ENCODE data around the gene F5. TPM values are rescaled to one million over a fixed set of nuclear protein-coding genes. Genes with fewer than 3 reads are reported as not detected.

F5 gene
- total and polyA plus RNA-seq, 4 experiments from 2014 or later = 1.4 to 6.1 (median 4.1) TPM

DNA sequence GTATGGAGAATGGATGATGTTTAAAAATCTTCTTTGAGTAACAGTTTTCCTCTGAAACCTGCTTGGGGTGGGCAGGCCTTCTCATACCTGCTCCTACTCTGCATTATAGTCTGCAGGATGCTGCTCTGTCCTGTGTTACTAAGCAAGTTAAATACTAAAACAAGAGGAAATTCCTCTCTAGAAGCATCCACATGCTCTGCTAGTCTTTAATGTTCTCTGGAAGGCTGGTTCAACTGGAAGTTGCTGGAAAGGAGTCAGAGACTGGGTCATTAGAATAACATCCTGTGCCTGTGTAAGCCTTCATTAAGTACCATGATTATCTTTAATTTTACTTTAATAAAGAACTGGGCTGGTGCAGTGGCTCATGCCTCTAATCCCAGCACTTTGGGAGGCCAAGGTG, 37.8 kb upstream of the F5 start:
- CTCF ChIA-PET (ENCODE audit: partially characterized antibody) = no interaction called here
- H3K27me3 ChIP-seq (ENCODE audit: insufficient read depth, low read length) = no peaks in the 10 kb centered on the region
- no peak for DNase-seq
- Mint-ChIP-seq H3K27ac (peak overlapping the region in 2 of 7 donors; percentile 33 to 44), H3K36me3 (no peaks in the 10 kb centered on the region), H3K9me3 (peaks cover 0 to 3% (median 0%) of the 10 kb centered on the region in 8 donors), H3K4me1 (peaks cover 33 to 56% (median 48%) of the 10 kb centered on the region in 4 donors), H3K4me3 (peak overlapping the region in 2 of 8 donors; percentile 11 to 58), H3K27me3 (no peaks in the 10 kb centered on the region)
- no peaks in the 10 kb centered on the region for H3K36me3 ChIP-seq (ENCODE audit: insufficient read depth, low read length)
- intact Hi-C loops (cut with micrococcal nuclease) = no loop called here
- POLR2A ChIA-PET (ENCODE audit: partially characterized antibody) = interaction anchor here (1.1 kb wide), 1 partner anchor 69 kb away, joined by 3 read pairs; no protein-coding TSS in a partner anchor
- H3K4me1 ChIP-seq (ENCODE audit: insufficient read depth, low read length) = peaks cover 40% of the 10 kb centered on the region
- no peak overlapping the region for H3K27ac ChIP-seq (ENCODE audit: low read depth, low read length)
- H3K4me3 ChIP-seq (ENCODE audit: low read length in 2 of 2) = no peak overlapping the region
- H3K9me3 ChIP-seq (ENCODE audit: control insufficient read depth in 1 of 2, low read length in 2 of 2) = no peaks in the 10 kb centered on the region

DNA sequence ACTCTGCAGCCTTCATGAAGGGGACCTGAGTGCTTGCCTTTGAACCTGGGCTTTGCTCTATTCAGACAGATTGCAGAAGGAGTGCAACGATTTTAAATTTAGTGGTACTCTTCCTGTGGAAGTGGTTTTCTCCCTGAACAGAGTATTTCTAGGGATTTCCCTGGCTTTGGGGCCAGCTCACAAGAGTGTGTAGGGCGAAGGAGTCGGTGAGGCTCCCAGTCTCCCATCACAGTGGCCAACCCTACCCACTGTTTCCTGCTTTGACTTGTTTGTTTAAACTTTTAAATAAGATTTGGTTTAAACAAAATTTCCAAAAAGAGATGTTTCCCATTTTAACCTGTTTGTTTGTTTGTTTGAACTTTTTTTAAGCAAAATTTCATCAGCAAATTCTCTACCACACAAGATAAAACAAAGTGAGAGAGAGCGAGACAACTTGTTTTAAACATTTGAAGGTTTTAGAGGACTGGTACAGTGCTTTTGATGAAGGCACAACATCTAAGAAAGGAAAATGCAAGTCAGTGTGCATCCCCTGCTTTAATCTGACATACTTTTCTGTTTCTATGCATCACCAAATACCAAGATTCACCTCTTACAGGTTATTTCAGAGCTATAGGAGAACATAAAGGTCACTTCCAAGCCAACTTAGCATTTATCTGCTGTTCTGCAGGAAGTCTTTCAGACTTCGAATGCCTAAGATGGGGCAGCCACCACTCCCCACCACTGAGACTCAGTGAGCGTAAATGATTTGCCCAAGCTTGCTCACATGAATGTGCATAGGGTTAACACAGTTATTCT, 37.0 kb upstream of the F5 start:
- Histone ChIP-seq H3K27me3 (ENCODE audit: insufficient read depth, low read length) (no peaks in the 10 kb centered on the region), H3K4me3 (ENCODE audit: low read length in 2 of 2) (no peak overlapping the region), H3K9me3 (ENCODE audit: control insufficient read depth in 1 of 2, low read length in 2 of 2) (no peaks in the 10 kb centered on the region), H3K36me3 (ENCODE audit: insufficient read depth, low read length) (no peaks in the 10 kb centered on the region), H3K4me1 (ENCODE audit: insufficient read depth, low read length) (peaks cover 34% of the 10 kb centered on the region), H3K27ac (ENCODE audit: low read depth, low read length) (no peak overlapping the region)
- ChIA-PET CTCF (ENCODE audit: partially characterized antibody) (interaction anchor here (1.7 kb wide), 1 partner anchor 21 kb away, joined by 4 read pairs; no protein-coding TSS in a partner anchor), POLR2A (ENCODE audit: partially characterized antibody) (interaction anchor here (1.0 to 1.6 kb wide), 3 partner anchors 19 to 73 kb away, joined by 3 to 4 read pairs (median 3); no protein-coding TSS in a partner anchor)
- H3K36me3 Mint-ChIP-seq = no peaks in the 10 kb centered on the region
- peak overlapping the region in 1 of 7 donors; percentile 74 for H3K27ac Mint-ChIP-seq
- H3K9me3 Mint-ChIP-seq = peaks cover 0 to 3% (median 0%) of the 10 kb centered on the region in 8 donors
- H3K4me1 Mint-ChIP-seq = peaks cover 31 to 52% (median 42%) of the 10 kb centered on the region in 4 donors
- H3K4me3 Mint-ChIP-seq = peak overlapping the region in 1 of 8 donors; percentile 58
- DNase-seq = no peak
- intact Hi-C loops (cut with micrococcal nuclease) = no loop called here
- H3K27me3 Mint-ChIP-seq = no peaks in the 10 kb centered on the region

DNA sequence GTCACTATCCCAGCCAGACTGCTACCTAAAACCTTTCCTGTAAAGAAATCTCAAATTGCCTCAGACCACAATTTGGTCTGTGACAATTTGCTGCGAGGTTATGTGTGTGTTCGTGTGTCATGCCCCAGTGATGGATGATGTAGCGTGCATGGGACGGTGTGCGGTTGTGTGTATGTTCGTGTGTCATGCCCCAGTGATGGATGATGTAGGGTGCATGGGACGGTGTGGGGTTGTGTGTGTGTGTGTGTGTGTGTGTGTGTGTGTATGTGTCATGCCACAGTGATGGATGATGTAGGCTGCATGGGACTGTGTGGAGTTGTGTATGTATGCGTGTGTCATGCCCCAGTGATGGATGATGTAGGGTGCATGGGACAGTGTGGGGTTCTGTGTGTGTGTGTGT, 34.3 kb upstream of the F5 start:
- Histone ChIP-seq H3K9me3 (ENCODE audit: control insufficient read depth in 1 of 2, low read length in 2 of 2) (no peaks in the 10 kb centered on the region), H3K4me3 (ENCODE audit: low read length in 2 of 2) (no peak overlapping the region), H3K4me1 (ENCODE audit: insufficient read depth, low read length) (peaks cover 27% of the 10 kb centered on the region), H3K27ac (ENCODE audit: low read depth, low read length) (no peak overlapping the region), H3K27me3 (ENCODE audit: insufficient read depth, low read length) (no peaks in the 10 kb centered on the region), H3K36me3 (ENCODE audit: insufficient read depth, low read length) (no peaks in the 10 kb centered on the region)
- ChIA-PET POLR2A (ENCODE audit: partially characterized antibody) (interaction anchor here (0.9 kb wide), 1 partner anchor 11 kb away, joined by 3 read pairs; no protein-coding TSS in a partner anchor), CTCF (ENCODE audit: partially characterized antibody) (interaction anchor here (1.0 kb wide), 1 partner anchor 82 kb away, joined by 3 read pairs; no protein-coding TSS in a partner anchor)
- no peak overlapping the region for H3K4me3 Mint-ChIP-seq
- H3K9me3 Mint-ChIP-seq = no peaks in the 10 kb centered on the region
- H3K36me3 Mint-ChIP-seq = peaks cover 0 to 3% of the 10 kb centered on the region in 2 donors
- H3K27ac Mint-ChIP-seq = peak overlapping the region in 1 of 7 donors; percentile 88
- DNase-seq = no peak
- H3K4me1 Mint-ChIP-seq = peaks cover 25 to 36% (median 30%) of the 10 kb centered on the region in 4 donors
- intact Hi-C loops (cut with micrococcal nuclease) = no loop called here
- no peaks in the 10 kb centered on the region for H3K27me3 Mint-ChIP-seq

DNA sequence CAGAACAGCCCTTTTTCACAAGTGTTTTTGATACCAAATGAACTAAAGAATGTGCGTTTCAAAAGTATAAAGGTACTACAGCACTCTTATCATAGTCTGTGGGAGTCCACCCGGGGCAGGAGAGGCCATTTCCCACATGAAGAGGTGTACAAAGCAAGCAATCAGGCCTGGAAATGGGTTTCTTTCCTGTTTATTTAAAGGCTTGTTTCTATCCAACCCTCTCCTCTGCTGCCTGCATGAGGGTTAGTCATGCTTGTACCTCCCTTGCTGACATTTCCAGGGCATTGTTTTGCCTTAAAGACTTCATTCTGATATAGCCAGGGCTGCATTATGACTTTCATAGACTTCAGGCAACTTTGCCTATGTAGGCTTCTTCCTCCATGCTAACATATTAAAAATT, 32.1 kb upstream of the F5 start:
- Mint-ChIP-seq H3K27me3 (no peaks in the 10 kb centered on the region), H3K4me1 (peaks cover 8 to 15% (median 12%) of the 10 kb centered on the region in 4 donors), H3K9me3 (no peaks in the 10 kb centered on the region), H3K36me3 (peaks cover 0 to 3% of the 10 kb centered on the region in 2 donors), H3K27ac (no peak overlapping the region), H3K4me3 (no peak overlapping the region)
- intact Hi-C loops (cut with micrococcal nuclease) = no loop called here
- no peak overlapping the region for H3K4me3 ChIP-seq (ENCODE audit: low read length in 2 of 2)
- POLR2A ChIA-PET (ENCODE audit: partially characterized antibody) = no interaction called here
- H3K36me3 ChIP-seq (ENCODE audit: insufficient read depth, low read length) = no peaks in the 10 kb centered on the region
- H3K27me3 ChIP-seq (ENCODE audit: insufficient read depth, low read length) = no peaks in the 10 kb centered on the region
- no peaks in the 10 kb centered on the region for H3K9me3 ChIP-seq (ENCODE audit: control insufficient read depth in 1 of 2, low read length in 2 of 2)
- CTCF ChIA-PET (ENCODE audit: partially characterized antibody) = no interaction called here
- DNase-seq = no peak
- H3K4me1 ChIP-seq (ENCODE audit: insufficient read depth, low read length) = peaks cover 7% of the 10 kb centered on the region
- no peak overlapping the region for H3K27ac ChIP-seq (ENCODE audit: low read depth, low read length)

DNA sequence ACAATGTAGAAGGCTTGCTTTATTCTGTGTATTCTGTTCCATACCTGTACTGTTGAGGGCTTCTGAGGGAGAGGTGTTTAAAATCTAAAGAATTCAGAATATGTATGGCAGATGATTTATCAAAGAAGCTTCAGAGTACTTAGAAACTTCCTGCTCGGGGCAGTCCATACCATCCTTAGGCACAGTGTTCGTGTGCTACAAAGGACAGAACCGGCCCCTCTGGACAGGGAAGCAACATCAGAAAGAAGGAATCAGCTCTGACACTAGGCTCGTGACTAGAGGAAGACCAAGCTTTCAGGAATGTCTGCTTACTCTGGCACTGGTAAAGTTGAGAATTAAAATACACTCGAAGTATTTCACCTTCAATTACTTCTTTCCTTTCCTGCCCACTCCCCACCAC, 29.5 kb upstream of the F5 start:
- intact Hi-C loops (cut with micrococcal nuclease) = no loop called here
- Mint-ChIP-seq H3K27ac (no peak overlapping the region), H3K4me1 (peaks cover 3 to 5% (median 4%) of the 10 kb centered on the region in 4 donors), H3K36me3 (peaks cover 0 to 3% of the 10 kb centered on the region in 2 donors), H3K27me3 (no peaks in the 10 kb centered on the region), H3K9me3 (no peaks in the 10 kb centered on the region), H3K4me3 (no peak overlapping the region)
- H3K4me1 ChIP-seq (ENCODE audit: insufficient read depth, low read length) = no peaks in the 10 kb centered on the region
- no peak overlapping the region for H3K4me3 ChIP-seq (ENCODE audit: low read length in 2 of 2)
- ChIA-PET POLR2A (ENCODE audit: partially characterized antibody) (interaction anchor here (1.5 kb wide), 1 partner anchor 9 kb away, joined by 6 read pairs; no protein-coding TSS in a partner anchor), CTCF (ENCODE audit: partially characterized antibody) (interaction anchor here (0.9 to 2.4 kb wide), 4 partner anchors 14 to 86 kb away, joined by 3 to 12 read pairs (median 8); partner anchors contain the start of gene F5)
- no peaks in the 10 kb centered on the region for H3K27me3 ChIP-seq (ENCODE audit: insufficient read depth, low read length)
- H3K36me3 ChIP-seq (ENCODE audit: insufficient read depth, low read length) = no peaks in the 10 kb centered on the region
- DNase-seq = no peak
- H3K27ac ChIP-seq (ENCODE audit: low read depth, low read length) = no peak overlapping the region
- H3K9me3 ChIP-seq (ENCODE audit: control insufficient read depth in 1 of 2, low read length in 2 of 2) = no peaks in the 10 kb centered on the region

GRCh38 chr1:169610858-169611257, 24.6 kb upstream of the F5 start:
- intact Hi-C loops (cut with micrococcal nuclease) = no loop called here
- Histone ChIP-seq H3K9me3 (ENCODE audit: control insufficient read depth in 1 of 2, low read length in 2 of 2) (no peaks in the 10 kb centered on the region), H3K4me3 (ENCODE audit: low read length in 2 of 2) (no peak overlapping the region), H3K4me1 (ENCODE audit: insufficient read depth, low read length) (peaks cover 11% of the 10 kb centered on the region), H3K27ac (ENCODE audit: low read depth, low read length) (no peak overlapping the region), H3K36me3 (ENCODE audit: insufficient read depth, low read length) (no peaks in the 10 kb centered on the region), H3K27me3 (ENCODE audit: insufficient read depth, low read length) (no peaks in the 10 kb centered on the region)
- POLR2A ChIA-PET (ENCODE audit: partially characterized antibody) = interaction anchor here (1.8 to 2.5 kb wide), 3 partner anchors 9 to 83 kb away, joined by 4 to 11 read pairs (median 8); no protein-coding TSS in a partner anchor
- Mint-ChIP-seq H3K4me1 (peaks cover under 1 to 16% (median 12%) of the 10 kb centered on the region in 4 donors), H3K4me3 (no peak overlapping the region), H3K36me3 (no peaks in the 10 kb centered on the region), H3K27ac (no peak overlapping the region), H3K9me3 (no peaks in the 10 kb centered on the region), H3K27me3 (no peaks in the 10 kb centered on the region)
- no peak for DNase-seq
- CTCF ChIA-PET (ENCODE audit: partially characterized antibody) = interaction anchor here (0.8 to 3.7 kb wide), 3 partner anchors 8 to 83 kb away, joined by 3 to 24 read pairs (median 4); no protein-coding TSS in a partner anchor

- H3K4me3 Mint-ChIP-seq = peak overlapping the region in 1 of 8 donors; percentile 26
- Histone ChIP-seq H3K27ac (ENCODE audit: low read depth, low read length) (no peak overlapping the region), H3K9me3 (ENCODE audit: control insufficient read depth in 1 of 2, low read length in 2 of 2) (no peaks in the 10 kb centered on the region), H3K36me3 (ENCODE audit: insufficient read depth, low read length) (no peaks in the 10 kb centered on the region), H3K4me3 (ENCODE audit: low read length in 2 of 2) (no peak overlapping the region), H3K27me3 (ENCODE audit: insufficient read depth, low read length) (no peaks in the 10 kb centered on the region), H3K4me1 (ENCODE audit: insufficient read depth, low read length) (peaks cover 18% of the 10 kb centered on the region)
- intact Hi-C loops (cut with micrococcal nuclease) = no loop called here
- ChIA-PET POLR2A (ENCODE audit: partially characterized antibody) (interaction anchor here (1.3 to 1.9 kb wide), 4 partner anchors 8 to 82 kb away, joined by 3 to 7 read pairs (median 4); no protein-coding TSS in a partner anchor), CTCF (ENCODE audit: partially characterized antibody) (interaction anchor here (1.1 to 3.7 kb wide), 3 partner anchors 7 to 84 kb away, joined by 4 to 24 read pairs (median 4); no protein-coding TSS in a partner anchor)
- no peak overlapping the region for H3K27ac Mint-ChIP-seq
- peaks cover 5 to 23% (median 16%) of the 10 kb centered on the region in 4 donors for H3K4me1 Mint-ChIP-seq
- no peak for DNase-seq
- H3K9me3 Mint-ChIP-seq = no peaks in the 10 kb centered on the region
- no peaks in the 10 kb centered on the region for H3K27me3 Mint-ChIP-seq
- H3K36me3 Mint-ChIP-seq = no peaks in the 10 kb centered on the region
Measured at GRCh38 chr1:169610108-169610507, 23.8 kb upstream of the F5 start.

Measured in CD4-positive, alpha-beta memory T cell (primary cell).